Measurements from ENCODE around the gene BSND.

The BSND gene

DNA sequence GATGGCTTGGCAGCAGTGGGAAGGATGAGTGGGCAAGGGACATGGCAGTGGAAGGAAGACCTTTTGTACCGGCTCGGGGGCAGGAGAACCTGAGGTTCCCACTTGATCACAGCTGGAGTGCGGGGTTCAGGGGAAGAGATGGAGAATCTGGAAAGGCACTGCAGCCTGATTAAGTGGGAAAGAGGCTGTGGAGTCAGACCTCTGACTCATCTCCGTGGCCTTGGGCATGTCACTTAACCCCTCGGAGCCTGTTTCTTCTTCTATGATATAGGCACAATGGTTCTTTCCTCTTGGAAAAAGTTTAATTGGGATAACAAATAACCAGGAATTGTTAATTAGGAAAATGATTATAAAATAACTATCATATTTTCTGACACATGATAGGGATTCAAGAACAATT lies 31.4 kb upstream of the BSND start:
- H3K4me1 Mint-ChIP-seq (ENCODE audit: low read depth): peaks cover 37% of the 10 kb centered on the region
- no peak overlapping the region for H3K27ac Mint-ChIP-seq
- no peaks in the 10 kb centered on the region for H3K9me3 Mint-ChIP-seq
- peaks cover 1% of the 10 kb centered on the region for H3K27me3 Mint-ChIP-seq
- H3K4me3 Mint-ChIP-seq: no peak overlapping the region
- no peaks in the 10 kb centered on the region for H3K36me3 Mint-ChIP-seq (ENCODE audit: low read depth)
- intact Hi-C loops (cut with micrococcal nuclease): no loop called here

DNA sequence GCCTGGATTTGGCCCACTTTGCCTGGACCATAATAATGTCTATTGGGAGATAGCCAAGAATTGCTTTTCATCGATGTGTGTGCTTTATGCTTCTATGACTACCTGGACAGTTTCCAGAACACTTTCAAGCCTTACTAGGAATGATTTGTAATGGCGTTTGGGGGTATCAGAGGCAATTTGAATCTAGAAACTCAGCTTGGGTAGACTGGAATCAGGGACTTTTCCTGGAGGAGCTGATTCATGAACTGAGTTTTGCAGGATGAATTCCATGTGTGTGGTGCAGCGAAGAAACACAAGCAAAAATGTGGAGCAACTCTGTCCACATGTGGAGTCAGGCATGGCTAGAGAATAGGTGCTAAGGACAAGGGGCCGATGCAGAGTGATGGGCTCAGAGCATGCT lies 30.2 kb upstream of the BSND start:
- intact Hi-C loops (cut with micrococcal nuclease): no loop called here
- H3K36me3 Mint-ChIP-seq (ENCODE audit: low read depth): no peaks in the 10 kb centered on the region
- no peak overlapping the region for H3K27ac Mint-ChIP-seq
- H3K27me3 Mint-ChIP-seq: peaks cover 12% of the 10 kb centered on the region
- no peak overlapping the region for H3K4me3 Mint-ChIP-seq
- peaks cover 47% of the 10 kb centered on the region for H3K4me1 Mint-ChIP-seq (ENCODE audit: low read depth)
- no peaks in the 10 kb centered on the region for H3K9me3 Mint-ChIP-seq

DNA sequence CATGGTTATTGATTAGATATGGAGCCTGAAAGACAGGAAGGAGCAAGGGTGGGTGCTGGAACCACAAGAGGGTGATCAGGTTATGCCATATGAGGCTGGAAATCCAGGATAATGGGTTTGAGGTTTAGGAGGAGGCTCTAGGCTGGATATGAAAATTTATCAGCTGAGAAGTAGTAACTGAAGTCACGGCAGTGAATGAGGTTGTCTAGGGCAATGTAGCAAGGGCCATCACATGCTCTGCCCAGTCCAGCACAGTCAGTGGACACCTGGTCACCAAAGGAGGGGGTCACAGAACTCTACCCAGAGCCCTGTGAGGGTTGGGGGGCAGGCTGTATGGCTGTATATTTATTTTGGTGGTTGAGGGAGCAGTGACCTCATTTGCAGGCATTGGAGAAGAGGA lies 28.9 kb upstream of the BSND start:
- Mint-ChIP-seq H3K4me3 (no peak overlapping the region), H3K36me3 (ENCODE audit: low read depth) (no peaks in the 10 kb centered on the region), H3K27me3 (peaks cover 16% of the 10 kb centered on the region), H3K4me1 (ENCODE audit: low read depth) (peaks cover 48% of the 10 kb centered on the region), H3K27ac (no peak overlapping the region), H3K9me3 (no peaks in the 10 kb centered on the region)
- intact Hi-C loops (cut with micrococcal nuclease): no loop called here

DNA sequence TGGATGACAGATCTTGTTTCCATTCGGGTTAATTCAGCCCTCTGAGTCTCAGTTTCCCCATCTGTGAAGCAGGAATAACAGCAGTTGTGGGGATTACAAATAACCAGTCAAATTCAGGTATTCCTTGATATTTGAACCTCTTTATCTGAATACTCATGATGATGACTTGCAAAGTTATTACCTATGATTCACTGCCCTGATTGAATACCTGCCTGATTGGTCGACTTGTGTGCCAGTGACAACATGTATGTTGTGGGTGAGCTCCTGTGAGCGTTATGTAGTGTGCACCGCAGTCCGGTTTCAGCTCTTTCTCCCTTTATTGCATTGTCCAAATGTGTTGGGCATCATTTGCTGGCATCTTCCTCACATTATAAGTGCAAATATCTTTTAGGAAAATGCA lies 27.8 kb upstream of the BSND start:
- no peak overlapping the region for H3K4me3 Mint-ChIP-seq
- intact Hi-C loops (cut with micrococcal nuclease): no loop called here

DNA sequence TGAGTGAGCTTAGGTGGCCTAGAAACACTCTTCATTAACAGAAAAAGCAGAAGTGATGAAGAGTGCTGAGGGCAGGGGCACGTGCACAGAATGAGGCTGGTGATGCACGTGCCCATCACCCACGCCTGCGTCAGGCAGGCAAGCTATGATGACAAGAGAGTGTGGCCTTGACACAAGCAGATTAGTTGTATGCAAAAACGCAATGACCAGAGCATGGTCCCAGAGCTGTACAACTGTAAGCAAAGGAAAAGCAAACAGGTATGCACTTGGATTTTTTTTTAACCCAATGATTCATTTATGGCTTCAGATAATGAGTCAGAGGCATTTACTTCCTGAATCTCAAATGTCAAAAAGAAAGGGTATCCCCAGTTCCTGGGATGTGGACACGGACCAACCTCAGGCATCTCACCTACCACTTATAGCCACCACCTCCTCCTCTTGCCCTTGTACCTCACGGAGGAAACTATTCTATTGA lies 27.4 kb upstream of the BSND start:
- Mint-ChIP-seq H3K27ac (no peak overlapping the region), H3K4me3 (no peak overlapping the region), H3K9me3 (no peaks in the 10 kb centered on the region), H3K36me3 (ENCODE audit: low read depth) (no peaks in the 10 kb centered on the region), H3K27me3 (peaks cover 27% of the 10 kb centered on the region), H3K4me1 (ENCODE audit: low read depth) (peaks cover 37% of the 10 kb centered on the region)
- intact Hi-C loops (cut with micrococcal nuclease): no loop called here

More for the DNA sequence above, 27.8 kb upstream of the BSND start:
- Mint-ChIP-seq H3K36me3 (ENCODE audit: low read depth) (no peaks in the 10 kb centered on the region), H3K4me1 (ENCODE audit: low read depth) (peaks cover 42% of the 10 kb centered on the region), H3K27me3 (peaks cover 26% of the 10 kb centered on the region), H3K27ac (no peak overlapping the region), H3K9me3 (no peaks in the 10 kb centered on the region)

DNA sequence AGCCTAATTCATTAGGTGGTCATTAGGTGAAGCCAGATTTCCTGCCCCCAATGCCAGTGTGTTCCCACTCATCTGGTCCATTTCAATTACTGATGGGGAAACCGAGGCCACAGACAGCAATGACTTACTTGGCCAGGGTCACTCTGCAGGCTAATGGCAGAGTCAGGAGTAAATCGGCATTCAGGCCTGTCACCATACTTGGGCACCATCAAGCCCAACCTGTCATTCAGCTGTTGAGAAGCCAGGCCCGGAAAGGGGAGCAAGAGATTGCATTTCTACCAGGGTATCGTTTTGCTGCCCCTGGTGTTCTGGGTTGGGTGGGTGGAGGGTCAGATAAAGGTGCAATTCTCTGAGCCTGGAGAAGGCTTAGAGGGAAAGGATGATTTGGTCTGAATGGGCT lies 26.3 kb upstream of the BSND start:
- H3K4me1 Mint-ChIP-seq (ENCODE audit: low read depth): peaks cover 26% of the 10 kb centered on the region
- intact Hi-C loops (cut with micrococcal nuclease): no loop called here
- H3K9me3 Mint-ChIP-seq: no peaks in the 10 kb centered on the region
- H3K4me3 Mint-ChIP-seq: no peak overlapping the region
- H3K27ac Mint-ChIP-seq: no peak overlapping the region
- H3K36me3 Mint-ChIP-seq (ENCODE audit: low read depth): no peaks in the 10 kb centered on the region
- peaks cover 30% of the 10 kb centered on the region for H3K27me3 Mint-ChIP-seq

DNA sequence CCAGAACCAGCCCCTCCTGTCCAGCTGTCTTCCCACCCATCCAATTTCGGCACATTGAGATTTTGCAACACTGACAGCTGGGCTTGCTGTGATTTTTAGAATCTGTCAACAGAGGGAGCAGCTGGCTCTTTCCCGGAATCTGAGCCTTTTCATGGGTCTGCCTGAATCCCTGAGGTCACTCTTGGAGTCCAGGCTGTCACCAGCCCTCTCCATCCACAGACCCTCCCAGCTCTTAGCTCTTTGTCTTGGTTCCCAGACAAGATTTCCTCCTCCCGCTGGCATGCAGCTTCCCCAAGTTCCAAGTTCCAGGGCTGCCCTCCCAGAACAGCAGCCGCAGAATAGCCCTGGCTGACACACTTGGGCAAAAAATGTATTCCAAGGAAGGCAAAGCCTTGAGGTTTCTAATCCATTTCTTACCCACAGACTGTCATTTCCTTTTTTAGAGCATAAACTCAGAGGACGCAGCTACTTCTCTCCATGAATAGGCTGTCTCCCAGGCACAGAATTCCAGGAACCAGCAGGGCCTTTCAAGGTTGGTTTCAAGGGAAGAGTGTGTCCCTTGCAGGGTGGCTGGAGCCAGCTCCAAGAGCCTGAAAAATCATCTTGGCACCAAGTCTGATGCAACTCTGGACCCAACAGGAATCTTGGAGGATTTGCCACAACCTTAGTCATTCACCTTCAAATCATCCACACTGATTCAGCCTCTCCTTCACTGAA lies 25.4 kb upstream of the BSND start:
- H3K4me3 Mint-ChIP-seq: no peak overlapping the region
- no peaks in the 10 kb centered on the region for H3K9me3 Mint-ChIP-seq
- H3K27me3 Mint-ChIP-seq: peaks cover 37% of the 10 kb centered on the region
- H3K27ac Mint-ChIP-seq: no peak overlapping the region
- intact Hi-C loops (cut with micrococcal nuclease): no loop called here
- H3K36me3 Mint-ChIP-seq (ENCODE audit: low read depth): no peaks in the 10 kb centered on the region
- H3K4me1 Mint-ChIP-seq (ENCODE audit: low read depth): peaks cover 26% of the 10 kb centered on the region

DNA sequence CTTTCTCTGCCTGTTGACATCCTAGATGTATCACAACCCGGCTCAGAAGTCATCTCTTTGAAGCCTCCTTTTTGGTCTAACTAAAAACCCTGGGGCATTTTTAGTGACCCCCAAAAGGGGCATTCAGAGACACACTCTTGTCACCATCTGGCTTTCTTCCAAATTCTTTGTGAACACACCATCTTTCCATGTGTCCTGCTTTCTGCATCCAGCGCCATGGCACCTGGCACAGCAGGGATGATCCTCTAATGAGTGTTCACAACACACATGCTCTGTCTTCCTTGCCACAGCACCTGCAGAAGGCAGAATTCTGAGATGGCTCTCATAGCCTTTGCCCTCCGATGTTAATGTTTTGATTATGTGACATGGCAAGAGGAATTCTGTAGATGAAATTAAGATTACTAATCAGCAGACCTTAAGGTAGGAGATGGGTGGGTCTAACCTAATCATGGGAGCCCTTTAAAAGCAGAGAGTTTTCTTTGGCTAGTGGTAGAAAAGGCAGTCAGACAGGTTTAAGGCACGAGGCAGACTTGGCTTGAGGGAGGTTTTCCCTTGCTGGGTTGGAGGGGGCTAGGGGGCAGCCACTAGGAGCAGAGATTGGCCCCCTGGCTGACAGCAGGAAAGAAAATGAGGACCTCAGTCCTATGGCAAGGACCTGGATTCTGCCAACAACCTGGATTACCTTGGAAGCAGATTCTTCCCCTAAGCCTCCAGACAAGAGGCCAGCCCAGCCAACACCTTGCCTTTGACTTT lies 23.2 kb upstream of the BSND start:
- peaks cover 57% of the 10 kb centered on the region for H3K27me3 Mint-ChIP-seq

DNA sequence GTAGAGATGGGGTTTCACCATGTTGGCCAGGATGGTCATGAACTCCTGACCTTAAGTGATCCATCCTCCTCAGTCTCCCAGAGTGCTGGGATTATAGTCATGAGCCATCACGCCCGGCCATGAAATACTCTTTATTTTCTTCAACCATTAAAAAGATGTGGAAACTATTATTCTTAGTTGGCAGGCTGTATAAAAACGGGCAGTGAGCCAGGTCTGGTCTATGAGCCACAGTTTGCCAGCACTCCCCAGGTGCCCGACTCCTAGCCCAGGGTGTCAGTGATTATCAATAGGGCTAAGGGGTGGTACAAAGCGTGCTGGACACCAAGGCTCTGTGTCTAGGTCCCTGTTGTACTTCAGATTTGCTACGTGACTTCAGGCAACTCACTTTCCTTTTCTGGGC lies 22.0 kb upstream of the BSND start:
- intact Hi-C loops (cut with micrococcal nuclease): no loop called here
- no peaks in the 10 kb centered on the region for H3K9me3 Mint-ChIP-seq
- H3K27me3 Mint-ChIP-seq: peaks cover 66% of the 10 kb centered on the region
- no peaks in the 10 kb centered on the region for H3K36me3 Mint-ChIP-seq (ENCODE audit: low read depth)
- peaks cover 12% of the 10 kb centered on the region for H3K4me1 Mint-ChIP-seq (ENCODE audit: low read depth)
- no peak overlapping the region for H3K4me3 Mint-ChIP-seq
- H3K27ac Mint-ChIP-seq: no peak overlapping the region

More for the DNA sequence above, 23.2 kb upstream of the BSND start:
- intact Hi-C loops (cut with micrococcal nuclease): no loop called here
- no peak overlapping the region for H3K27ac Mint-ChIP-seq
- no peaks in the 10 kb centered on the region for H3K36me3 Mint-ChIP-seq (ENCODE audit: low read depth)
- H3K4me1 Mint-ChIP-seq (ENCODE audit: low read depth): peaks cover 24% of the 10 kb centered on the region
- no peak overlapping the region for H3K4me3 Mint-ChIP-seq
- no peaks in the 10 kb centered on the region for H3K9me3 Mint-ChIP-seq

DNA sequence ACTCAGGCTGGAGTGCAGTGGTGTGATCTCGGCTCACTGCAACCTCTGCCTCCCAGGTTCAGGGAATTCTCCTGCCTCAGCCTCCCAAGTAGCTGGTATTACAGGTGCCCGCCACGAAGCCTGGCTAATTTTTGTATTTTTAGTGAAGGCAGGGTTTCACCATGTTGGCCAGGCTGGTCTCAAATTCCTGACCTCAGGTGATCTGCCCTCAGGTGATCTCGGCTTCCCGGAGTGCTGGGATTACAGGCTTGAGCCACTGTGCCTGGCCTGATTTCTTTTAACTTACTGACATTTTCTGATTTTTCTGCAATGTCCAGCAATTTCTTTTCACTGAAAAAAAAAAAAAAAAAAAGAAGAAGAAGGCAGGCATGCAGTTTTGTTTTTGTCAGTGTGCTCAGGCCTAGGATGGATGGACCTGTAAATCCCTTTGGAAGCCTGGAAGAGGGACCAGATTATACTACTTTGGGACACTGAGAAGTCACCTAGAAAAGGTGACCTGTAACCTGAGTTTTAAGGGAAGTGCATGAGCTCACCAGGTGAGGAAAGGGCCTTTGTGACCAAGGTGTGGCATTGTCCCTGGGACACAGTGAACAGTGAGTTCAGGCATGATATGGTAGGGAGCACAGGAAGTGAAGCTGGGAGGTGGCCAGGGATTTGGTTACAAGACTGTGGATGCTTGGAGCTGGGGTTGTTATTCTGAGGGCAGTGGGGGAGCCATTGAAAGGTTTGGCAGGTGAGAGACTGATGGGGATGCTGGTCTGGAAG lies 21.0 kb upstream of the BSND start:
- Mint-ChIP-seq H3K9me3 (no peaks in the 10 kb centered on the region), H3K4me3 (no peak overlapping the region), H3K36me3 (ENCODE audit: low read depth) (no peaks in the 10 kb centered on the region), H3K27me3 (peaks cover 69% of the 10 kb centered on the region), H3K4me1 (ENCODE audit: low read depth) (peaks cover 9% of the 10 kb centered on the region), H3K27ac (no peak overlapping the region)
- intact Hi-C loops (cut with micrococcal nuclease): no loop called here

DNA sequence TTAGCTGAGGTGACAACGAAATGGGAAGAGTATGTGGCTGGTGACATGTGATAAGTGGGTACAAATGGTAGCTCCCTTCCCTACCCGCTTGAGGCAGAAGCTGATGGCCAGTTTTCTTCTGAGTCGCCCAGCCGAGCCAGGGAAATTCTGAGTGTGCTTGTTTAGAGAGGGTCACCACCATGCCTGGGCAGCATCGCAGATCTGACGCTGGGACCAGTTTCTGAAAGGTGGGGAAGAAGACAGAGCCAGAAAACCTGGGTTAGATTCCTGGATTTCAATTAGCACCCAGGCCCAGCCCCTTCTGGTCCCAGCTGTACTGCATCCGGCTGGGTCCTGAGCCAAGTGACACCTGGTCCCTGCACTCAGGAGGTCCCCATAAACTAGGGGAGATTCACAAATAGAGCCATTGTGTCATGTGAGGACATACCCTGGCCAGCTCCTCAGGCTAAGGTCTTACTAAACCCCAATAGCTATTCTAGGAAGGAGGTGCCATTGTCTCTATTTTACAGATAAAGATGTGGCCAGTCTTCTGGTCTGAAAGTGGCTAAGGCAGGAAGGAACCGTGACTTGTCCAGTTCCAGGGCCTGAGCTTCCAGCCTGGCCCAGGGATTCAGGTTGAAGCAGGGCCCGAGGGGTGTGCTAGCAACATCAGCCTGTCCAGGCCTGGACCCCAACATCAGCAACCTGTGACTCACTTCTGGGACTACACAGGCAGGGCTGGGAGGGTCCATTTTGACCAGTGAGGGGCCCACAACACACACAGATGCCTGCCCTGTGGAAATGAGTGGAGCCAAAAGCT lies 20.0 kb upstream of the BSND start:
- no peaks in the 10 kb centered on the region for H3K4me1 Mint-ChIP-seq (ENCODE audit: low read depth)
- H3K36me3 Mint-ChIP-seq (ENCODE audit: low read depth): no peaks in the 10 kb centered on the region
- H3K27ac Mint-ChIP-seq: no peak overlapping the region
- intact Hi-C loops (cut with micrococcal nuclease): no loop called here
- no peak overlapping the region for H3K4me3 Mint-ChIP-seq
- H3K27me3 Mint-ChIP-seq: peaks cover 65% of the 10 kb centered on the region
- no peaks in the 10 kb centered on the region for H3K9me3 Mint-ChIP-seq

DNA sequence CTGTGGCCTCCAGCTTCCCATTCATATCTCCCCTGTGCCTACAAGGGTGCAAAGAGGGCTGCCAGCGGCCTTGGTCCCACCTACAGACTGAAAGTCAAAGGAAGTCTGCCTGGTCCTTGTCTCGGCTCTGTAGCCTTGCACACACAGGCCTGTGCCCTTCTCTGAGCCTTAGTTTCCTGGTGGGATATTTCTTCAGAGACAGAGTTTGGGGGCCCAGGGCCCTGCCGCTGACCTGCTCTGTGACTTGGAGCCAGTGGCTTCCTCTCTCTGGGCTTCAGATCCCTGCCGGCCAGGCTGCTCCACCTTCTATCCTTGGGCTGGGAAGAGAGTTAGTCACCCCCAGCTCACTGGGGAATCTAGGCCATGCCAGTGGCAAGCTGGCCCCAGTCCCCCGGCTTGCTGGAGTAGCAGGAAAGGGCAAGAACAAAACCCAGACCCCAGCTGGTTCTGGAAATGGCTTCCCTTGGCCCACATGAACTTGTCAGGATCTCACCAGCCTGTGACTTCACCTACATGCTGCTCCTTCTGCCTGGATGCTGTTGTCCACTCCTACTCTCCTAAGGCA lies 19.3 kb upstream of the BSND start:
- peaks cover 70% of the 10 kb centered on the region for H3K27me3 Mint-ChIP-seq

DNA sequence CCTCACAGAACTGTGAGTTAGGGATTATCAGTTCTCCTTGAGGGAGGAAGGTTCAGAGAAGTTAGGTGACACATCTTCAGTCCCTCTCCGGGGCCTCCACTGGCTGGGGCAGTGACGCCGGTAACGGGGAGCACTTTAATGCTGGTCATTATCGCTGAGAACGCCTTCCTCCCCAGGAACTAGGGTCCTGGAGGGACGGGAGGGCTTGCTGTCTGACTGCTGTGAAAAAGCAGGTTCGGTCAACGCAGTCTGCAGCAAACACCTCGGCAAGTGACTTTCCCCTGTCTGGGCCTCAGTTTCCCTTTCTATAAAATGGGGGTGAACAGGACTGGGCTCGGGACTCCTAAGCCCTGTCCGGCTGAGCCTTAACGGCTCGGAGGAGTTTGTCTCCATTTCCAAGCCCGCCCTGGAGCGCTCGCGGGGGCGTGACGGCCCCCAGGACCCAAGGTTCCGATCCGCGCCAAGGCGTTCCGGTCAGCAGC lies 18.6 kb upstream of the BSND start:
- Mint-ChIP-seq H3K4me1 (ENCODE audit: low read depth) (no peaks in the 10 kb centered on the region), H3K36me3 (ENCODE audit: low read depth) (no peaks in the 10 kb centered on the region), H3K4me3 (no peak overlapping the region), H3K9me3 (no peaks in the 10 kb centered on the region), H3K27me3 (peaks cover 68% of the 10 kb centered on the region), H3K27ac (no peak overlapping the region)
- intact Hi-C loops (cut with micrococcal nuclease): no loop called here

More for the DNA sequence above, 19.3 kb upstream of the BSND start:
- no peaks in the 10 kb centered on the region for H3K4me1 Mint-ChIP-seq (ENCODE audit: low read depth)
- no peak overlapping the region for H3K27ac Mint-ChIP-seq
- no peak overlapping the region for H3K4me3 Mint-ChIP-seq
- intact Hi-C loops (cut with micrococcal nuclease): no loop called here
- no peaks in the 10 kb centered on the region for H3K36me3 Mint-ChIP-seq (ENCODE audit: low read depth)
- H3K9me3 Mint-ChIP-seq: no peaks in the 10 kb centered on the region

Data from dendritic cell treated with granulocyte-macrophage colony-stimulating factor and Interleukin-4, amounts not matched to agents 40 ng/mL and 50 ng/mL, for 4 days (primary cell).